Measurements from ENCODE around the gene LTB4R.

Gene LTB4R

DNA sequence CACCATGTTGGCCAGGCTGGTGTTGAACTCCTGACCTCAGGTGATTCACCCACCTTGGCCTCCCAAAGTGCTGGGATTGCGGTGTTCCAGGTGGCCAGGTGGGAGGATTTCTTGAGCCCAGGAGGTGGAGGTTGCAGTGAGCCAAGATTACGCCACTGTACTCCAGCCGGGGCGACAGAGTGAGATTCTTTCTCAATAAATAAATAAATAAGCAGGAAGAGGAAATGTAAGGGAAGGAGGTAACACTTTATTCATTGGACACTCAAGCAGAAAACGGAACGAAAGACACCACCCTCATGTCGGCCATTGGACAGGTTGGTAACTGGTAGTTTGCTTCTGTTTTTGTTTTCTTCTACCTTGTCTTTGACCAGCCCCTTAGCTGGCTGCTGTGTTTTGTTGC lies 43.7 kb downstream of the LTB4R start:
- no peak overlapping the region for H3K27ac ChIP-seq (ENCODE audit: low read length)
- no peak overlapping the region for H3K4me3 ChIP-seq (ENCODE audit: low read depth in 1 of 2, low read length in 2 of 2)
- H3K4me1 ChIP-seq (ENCODE audit: control insufficient read depth in 1 of 2, insufficient read depth in 2 of 2, low read length in 2 of 2): peaks cover 0 to 8% of the 10 kb centered on the region in 2 donors
- H3K9me3 ChIP-seq (ENCODE audit: control insufficient read depth in 1 of 2, low read length in 2 of 2): no peaks in the 10 kb centered on the region
- H3K36me3 ChIP-seq (ENCODE audit: control insufficient read depth in 1 of 2, insufficient read depth in 2 of 2, low read length in 2 of 2): no peaks in the 10 kb centered on the region
- no peaks in the 10 kb centered on the region for H3K27me3 ChIP-seq (ENCODE audit: low read depth, low read length)

DNA sequence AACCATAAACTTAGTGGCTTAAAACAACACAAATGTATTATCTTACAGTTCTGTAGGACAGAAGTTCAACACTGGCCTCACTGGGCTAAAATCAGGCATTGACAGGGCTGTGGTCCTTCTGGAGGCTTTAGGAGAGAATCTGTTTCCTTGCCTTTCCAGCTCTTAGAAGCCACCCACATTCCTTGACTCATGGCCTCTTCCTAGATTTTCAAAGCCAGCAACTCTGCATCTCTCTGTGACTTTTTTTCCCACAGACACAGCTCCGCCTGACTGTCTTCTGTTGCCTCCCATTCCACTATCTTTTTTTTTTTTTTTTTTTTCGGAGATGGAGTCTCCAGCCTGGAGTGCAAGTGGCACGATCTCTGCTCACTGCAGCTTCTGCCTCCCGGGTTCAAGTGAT lies 44.9 kb downstream of the LTB4R start:
- no peaks in the 10 kb centered on the region for H3K27me3 ChIP-seq (ENCODE audit: low read depth, low read length)

DNA sequence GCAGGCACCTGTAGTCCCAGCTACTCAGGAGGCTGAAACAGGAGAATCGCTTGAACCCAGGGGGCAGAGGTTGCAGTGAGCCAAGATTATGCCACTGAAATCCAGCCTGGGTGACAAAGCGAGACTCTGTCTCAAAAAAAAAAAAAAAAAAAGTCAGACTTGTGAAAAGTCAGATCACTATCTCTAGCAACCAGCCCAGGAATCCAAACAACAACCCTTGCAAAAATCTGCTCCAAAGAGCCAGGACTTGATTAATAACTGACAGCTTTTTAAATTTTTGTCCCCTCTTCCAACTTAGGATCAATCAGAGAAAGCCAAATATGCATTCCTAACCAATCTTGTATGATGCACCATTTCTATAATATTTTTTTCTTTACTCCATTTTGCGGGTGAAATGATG lies 49.0 kb downstream of the LTB4R start:
- Histone ChIP-seq H3K9me3 (ENCODE audit: control insufficient read depth in 1 of 2, low read length in 2 of 2) (no peaks in the 10 kb centered on the region), H3K4me1 (ENCODE audit: control insufficient read depth in 1 of 2, insufficient read depth in 2 of 2, low read length in 2 of 2) (peaks cover 3 to 5% of the 10 kb centered on the region in 2 donors), H3K27ac (ENCODE audit: low read length) (no peak overlapping the region), H3K36me3 (ENCODE audit: control insufficient read depth in 1 of 2, insufficient read depth in 2 of 2, low read length in 2 of 2) (no peaks in the 10 kb centered on the region), H3K27me3 (ENCODE audit: low read depth, low read length) (no peaks in the 10 kb centered on the region), H3K4me3 (ENCODE audit: low read depth in 1 of 2, low read length in 2 of 2) (no peak overlapping the region)

More for the DNA sequence above, 44.9 kb downstream of the LTB4R start:
- Histone ChIP-seq H3K27ac (ENCODE audit: low read length) (no peak overlapping the region), H3K4me1 (ENCODE audit: control insufficient read depth in 1 of 2, insufficient read depth in 2 of 2, low read length in 2 of 2) (peaks cover 0 to 8% of the 10 kb centered on the region in 2 donors), H3K9me3 (ENCODE audit: control insufficient read depth in 1 of 2, low read length in 2 of 2) (no peaks in the 10 kb centered on the region), H3K4me3 (ENCODE audit: low read depth in 1 of 2, low read length in 2 of 2) (no peak overlapping the region), H3K36me3 (ENCODE audit: control insufficient read depth in 1 of 2, insufficient read depth in 2 of 2, low read length in 2 of 2) (no peaks in the 10 kb centered on the region)

DNA sequence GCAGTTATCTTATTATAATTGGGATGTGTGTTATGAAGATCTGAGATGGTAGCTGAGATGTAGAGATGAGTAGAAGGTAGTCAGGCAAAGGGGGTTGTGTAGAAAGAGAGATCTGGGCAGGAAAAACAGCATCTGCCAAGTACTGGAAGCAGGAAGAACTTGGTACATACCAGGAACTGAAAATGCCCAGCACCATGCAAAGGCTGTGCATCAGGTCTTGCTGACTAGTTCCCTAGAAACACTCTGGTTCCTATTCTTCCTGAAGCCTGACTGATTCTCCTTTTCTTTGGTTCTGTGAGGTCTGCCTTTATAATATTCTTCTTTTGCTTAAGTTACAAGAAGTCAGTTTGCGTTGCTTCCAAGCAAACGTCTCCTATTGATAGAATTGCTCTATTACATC lies 50.0 kb downstream of the LTB4R start:
- H3K27ac ChIP-seq (ENCODE audit: low read length): no peak overlapping the region
- peaks cover 7 to 8% of the 10 kb centered on the region in 2 donors for H3K4me1 ChIP-seq (ENCODE audit: control insufficient read depth in 1 of 2, insufficient read depth in 2 of 2, low read length in 2 of 2)
- no peaks in the 10 kb centered on the region for H3K9me3 ChIP-seq (ENCODE audit: control insufficient read depth in 1 of 2, low read length in 2 of 2)
- H3K36me3 ChIP-seq (ENCODE audit: control insufficient read depth in 1 of 2, insufficient read depth in 2 of 2, low read length in 2 of 2): no peaks in the 10 kb centered on the region
- H3K4me3 ChIP-seq (ENCODE audit: low read depth in 1 of 2, low read length in 2 of 2): no peak overlapping the region
- H3K27me3 ChIP-seq (ENCODE audit: low read depth, low read length): no peaks in the 10 kb centered on the region

DNA sequence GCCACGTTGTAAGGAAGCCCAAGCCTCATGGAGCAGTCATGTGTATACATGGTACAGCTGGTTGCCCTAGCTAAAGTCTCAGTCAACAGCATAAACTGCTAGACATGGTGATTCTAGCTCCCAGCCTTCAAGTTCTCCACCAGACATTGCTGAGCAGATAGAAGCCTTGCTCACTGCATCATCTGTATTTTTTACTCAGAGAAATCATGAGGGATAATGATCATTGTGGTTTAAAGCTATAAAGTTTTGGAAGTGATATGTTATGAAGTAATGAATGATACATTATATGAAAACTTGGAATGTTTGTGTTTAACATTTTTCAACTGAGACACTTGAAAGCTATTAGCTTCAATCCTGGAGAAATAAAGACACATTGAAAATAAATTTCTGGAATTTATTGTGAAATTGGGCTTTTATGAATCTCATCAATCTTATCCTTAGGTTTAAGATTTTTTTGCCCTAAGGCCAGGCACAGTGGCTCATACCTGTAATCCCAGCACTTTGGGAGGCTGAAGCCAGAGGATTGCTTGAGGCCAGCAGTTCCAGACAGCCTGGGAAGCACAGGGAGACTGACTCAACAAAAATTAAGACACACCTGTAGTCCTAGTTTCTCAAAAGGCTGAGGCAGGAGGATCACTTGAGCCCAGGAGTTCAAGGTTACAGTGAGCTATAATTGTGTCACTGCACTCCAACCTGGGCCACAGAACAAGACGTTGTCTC lies 51.1 kb downstream of the LTB4R start:
- Histone ChIP-seq H3K4me3 (ENCODE audit: low read depth in 1 of 2, low read length in 2 of 2) (no peak overlapping the region), H3K27me3 (ENCODE audit: low read depth, low read length) (no peaks in the 10 kb centered on the region), H3K4me1 (ENCODE audit: control insufficient read depth in 1 of 2, insufficient read depth in 2 of 2, low read length in 2 of 2) (peaks cover 7 to 8% of the 10 kb centered on the region in 2 donors), H3K27ac (ENCODE audit: low read length) (no peak overlapping the region), H3K36me3 (ENCODE audit: control insufficient read depth in 1 of 2, insufficient read depth in 2 of 2, low read length in 2 of 2) (no peaks in the 10 kb centered on the region), H3K9me3 (ENCODE audit: control insufficient read depth in 1 of 2, low read length in 2 of 2) (no peaks in the 10 kb centered on the region)

DNA sequence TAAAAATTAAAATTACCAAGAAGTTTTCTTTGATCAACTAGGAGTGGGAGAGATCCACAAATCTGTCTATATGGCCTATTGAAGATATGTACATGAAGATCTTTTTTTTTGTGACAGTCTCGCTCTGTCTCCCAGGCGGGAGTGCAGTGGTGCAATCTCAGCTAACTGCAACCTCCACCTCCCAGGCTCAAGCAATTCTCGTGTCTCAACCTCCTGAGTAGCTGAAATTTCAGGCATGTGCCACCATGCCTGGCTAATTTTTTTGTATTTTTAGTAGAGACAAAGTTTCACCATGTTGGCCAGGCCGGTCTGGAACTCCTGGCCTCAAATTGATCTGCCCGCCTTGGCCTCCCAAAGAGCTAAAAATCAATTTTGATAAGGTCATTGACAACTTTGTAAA lies 52.1 kb downstream of the LTB4R start:
- Histone ChIP-seq H3K4me1 (ENCODE audit: control insufficient read depth in 1 of 2, insufficient read depth in 2 of 2, low read length in 2 of 2) (peaks cover 7 to 8% of the 10 kb centered on the region in 2 donors), H3K36me3 (ENCODE audit: control insufficient read depth in 1 of 2, insufficient read depth in 2 of 2, low read length in 2 of 2) (no peaks in the 10 kb centered on the region), H3K27me3 (ENCODE audit: low read depth, low read length) (no peaks in the 10 kb centered on the region), H3K9me3 (ENCODE audit: control insufficient read depth in 1 of 2, low read length in 2 of 2) (no peaks in the 10 kb centered on the region), H3K4me3 (ENCODE audit: low read depth in 1 of 2, low read length in 2 of 2) (no peak overlapping the region), H3K27ac (ENCODE audit: low read length) (no peak overlapping the region)

DNA sequence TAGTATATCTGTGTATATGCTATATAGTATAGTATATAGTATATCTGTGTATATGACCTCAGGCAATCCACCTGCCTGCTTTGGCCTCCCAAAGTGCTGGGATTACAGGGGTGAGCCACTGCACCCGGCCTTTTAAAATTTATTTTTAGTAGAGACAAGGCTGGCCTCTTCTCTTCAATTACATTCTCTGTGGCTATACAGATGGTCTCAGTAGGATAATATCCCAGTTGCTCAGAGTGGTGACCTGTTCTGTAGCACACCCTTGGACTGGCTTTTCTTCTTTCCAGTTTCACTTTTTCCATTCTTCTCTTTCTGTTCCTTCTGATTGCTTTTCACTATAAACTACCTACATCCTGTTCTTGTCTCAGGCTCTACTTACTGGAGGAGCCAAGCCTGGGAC lies 53.5 kb downstream of the LTB4R start:
- peaks cover 7 to 8% of the 10 kb centered on the region in 2 donors for H3K4me1 ChIP-seq (ENCODE audit: control insufficient read depth in 1 of 2, insufficient read depth in 2 of 2, low read length in 2 of 2)
- no peak overlapping the region for H3K4me3 ChIP-seq (ENCODE audit: low read depth in 1 of 2, low read length in 2 of 2)
- peak overlapping the region; percentile 95 for H3K27ac ChIP-seq (ENCODE audit: low read length)
- H3K9me3 ChIP-seq (ENCODE audit: control insufficient read depth in 1 of 2, low read length in 2 of 2): no peaks in the 10 kb centered on the region
- no peaks in the 10 kb centered on the region for H3K27me3 ChIP-seq (ENCODE audit: low read depth, low read length)
- H3K36me3 ChIP-seq (ENCODE audit: control insufficient read depth in 1 of 2, insufficient read depth in 2 of 2, low read length in 2 of 2): no peaks in the 10 kb centered on the region

DNA sequence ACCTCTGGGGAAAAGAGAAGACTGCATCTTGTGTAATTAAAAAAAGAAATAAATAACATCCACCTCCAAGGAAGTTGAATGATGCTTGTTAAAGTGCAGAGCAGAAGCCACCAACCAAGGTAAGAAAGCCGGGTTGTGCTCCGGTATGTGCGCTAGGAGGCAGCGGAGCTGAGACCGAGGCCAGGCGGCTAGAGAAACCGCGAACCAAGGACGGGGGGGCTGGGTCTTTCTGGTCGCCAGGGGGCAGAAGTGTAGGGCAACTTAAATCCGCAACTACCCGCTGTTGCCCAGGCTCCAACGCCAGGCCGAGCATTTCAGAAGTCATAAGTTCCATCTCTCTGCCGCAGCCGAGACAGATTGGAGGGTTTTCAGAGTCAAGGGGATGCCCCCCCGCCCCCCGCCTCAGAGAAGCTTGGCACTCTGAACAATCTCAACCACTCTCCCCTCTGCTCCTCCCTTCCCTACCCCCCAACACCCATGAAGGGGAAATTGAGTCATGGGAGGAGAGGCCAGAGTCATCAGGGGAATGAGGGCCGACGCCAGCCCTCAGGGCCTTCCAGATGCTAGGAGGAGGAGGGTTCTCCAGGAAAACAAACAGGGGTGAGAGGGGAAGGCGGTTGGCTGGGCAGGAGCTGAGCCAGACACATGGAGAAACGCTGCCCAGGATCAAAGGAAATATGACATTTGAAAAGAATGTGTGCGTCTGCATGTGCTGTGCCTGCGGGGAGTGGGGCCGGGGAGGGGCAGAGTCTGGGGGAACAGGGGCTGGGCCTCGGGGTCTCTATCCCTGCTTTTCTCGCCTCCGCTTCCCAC lies 54.5 kb downstream of the LTB4R start:
- Histone ChIP-seq H3K9me3 (ENCODE audit: control insufficient read depth in 1 of 2, low read length in 2 of 2) (no peaks in the 10 kb centered on the region), H3K27me3 (ENCODE audit: low read depth, low read length) (no peaks in the 10 kb centered on the region), H3K4me1 (ENCODE audit: control insufficient read depth in 1 of 2, insufficient read depth in 2 of 2, low read length in 2 of 2) (peaks cover 7 to 14% of the 10 kb centered on the region in 2 donors), H3K27ac (ENCODE audit: low read length) (peak overlapping the region; percentile 95), H3K36me3 (ENCODE audit: control insufficient read depth in 1 of 2, insufficient read depth in 2 of 2, low read length in 2 of 2) (no peaks in the 10 kb centered on the region), H3K4me3 (ENCODE audit: low read depth in 1 of 2, low read length in 2 of 2) (peak overlapping the region; percentile 71 to 79)

DNA sequence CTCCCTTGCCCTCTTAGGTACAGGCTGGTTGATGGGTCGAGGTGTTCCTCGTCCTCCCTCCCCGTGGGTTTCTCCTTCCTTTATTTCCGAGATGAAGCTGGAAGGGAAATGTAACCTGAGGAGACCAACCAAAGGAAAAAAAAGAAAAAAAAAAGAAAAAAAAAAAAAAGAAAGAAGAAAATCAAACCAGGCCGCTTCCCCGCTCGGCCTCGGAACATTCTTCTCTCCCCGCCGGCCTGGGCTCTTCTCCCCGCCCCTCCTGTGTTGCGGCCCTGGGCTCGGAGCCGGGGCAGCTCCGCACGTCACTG lies 55.1 kb downstream of the LTB4R start:
- peaks cover 0 to 4% of the 10 kb centered on the region in 2 donors for H3K36me3 ChIP-seq (ENCODE audit: control insufficient read depth in 1 of 2, insufficient read depth in 2 of 2, low read length in 2 of 2)
- H3K4me3 ChIP-seq (ENCODE audit: low read depth in 1 of 2, low read length in 2 of 2): peak overlapping the region; percentile 71 to 79
- H3K4me1 ChIP-seq (ENCODE audit: control insufficient read depth in 1 of 2, insufficient read depth in 2 of 2, low read length in 2 of 2): peaks cover 7 to 16% of the 10 kb centered on the region in 2 donors
- peak overlapping the region; percentile 95 for H3K27ac ChIP-seq (ENCODE audit: low read length)
- no peaks in the 10 kb centered on the region for H3K27me3 ChIP-seq (ENCODE audit: low read depth, low read length)
- H3K9me3 ChIP-seq (ENCODE audit: control insufficient read depth in 1 of 2, low read length in 2 of 2): no peaks in the 10 kb centered on the region

DNA sequence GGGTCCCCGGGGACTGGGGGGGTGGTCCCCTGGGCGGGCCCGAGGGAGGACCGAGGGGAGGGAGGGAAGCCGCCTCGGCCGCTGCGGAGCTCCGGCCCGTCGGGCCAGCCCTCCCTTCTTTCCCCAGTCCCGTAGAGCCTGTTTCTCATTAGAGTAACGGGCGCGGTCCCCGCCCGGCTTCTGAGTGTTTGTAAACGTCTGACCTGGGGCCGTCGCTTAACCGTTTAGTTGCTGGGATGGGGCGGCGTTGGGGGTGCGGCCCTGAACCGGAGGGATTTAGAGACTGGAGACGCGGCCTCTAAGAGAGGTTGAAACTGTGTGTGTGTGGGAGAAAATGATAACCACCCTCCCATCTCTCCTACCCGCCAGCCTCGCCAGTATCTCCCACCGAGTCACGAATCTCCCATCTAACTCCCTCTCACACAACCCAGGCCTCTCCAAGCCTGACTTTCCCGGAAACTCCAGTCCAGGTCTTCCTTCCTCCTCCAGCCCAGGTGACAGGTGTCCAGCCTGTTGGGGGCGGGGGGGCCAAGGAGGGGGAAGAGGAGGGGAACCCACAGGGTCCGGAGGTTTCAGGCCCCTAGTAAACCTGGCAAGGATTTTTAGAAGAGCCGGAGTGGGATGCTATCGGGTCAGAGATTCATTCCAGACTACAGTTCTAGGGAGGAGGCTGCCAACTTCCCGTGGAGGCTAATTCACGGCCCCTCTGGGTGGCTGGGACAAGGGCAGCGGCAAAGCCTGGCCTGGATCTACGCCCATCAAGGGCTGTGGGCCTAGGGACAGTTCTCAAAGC lies 55.6 kb downstream of the LTB4R start:
- H3K27ac ChIP-seq (ENCODE audit: low read length): peak overlapping the region; percentile 95
- H3K27me3 ChIP-seq (ENCODE audit: low read depth, low read length): no peaks in the 10 kb centered on the region
- H3K9me3 ChIP-seq (ENCODE audit: control insufficient read depth in 1 of 2, low read length in 2 of 2): no peaks in the 10 kb centered on the region
- H3K4me3 ChIP-seq (ENCODE audit: low read depth in 1 of 2, low read length in 2 of 2): peak overlapping the region; percentile 71 to 79
- H3K36me3 ChIP-seq (ENCODE audit: control insufficient read depth in 1 of 2, insufficient read depth in 2 of 2, low read length in 2 of 2): peaks cover 0 to 7% of the 10 kb centered on the region in 2 donors
- peaks cover 7 to 18% of the 10 kb centered on the region in 2 donors for H3K4me1 ChIP-seq (ENCODE audit: control insufficient read depth in 1 of 2, insufficient read depth in 2 of 2, low read length in 2 of 2)
